Naive B cell (primary cell): ENCODE results near the gene MZF1. TPM values are rescaled to one million over a fixed set of nuclear protein-coding genes. Genes with fewer than 3 reads are reported as not detected.
A peak's percentile ranks its signal among the peaks of the same experiment; 100 is the strongest.
"Not testable (repeated sequence)": the region's sequence is repeated elsewhere in the genome, so short reads cannot be mapped to it uniquely, and the experiment has no call there.

Experiments used
- ATAC-seq, 2 donors: fragments of 150-1000 bp; cut with Tn5 transposase; 2 replicates each; pipeline ENCODE4 v1.10.0; 2021; ENCODE audit warnings: low read depth in 2 of 2, mild to moderate bottlenecking in 2 of 2, moderate library complexity in 2 of 2
- DNase-seq: peaks from one replicate; pipeline ENCODE4 v3.0.0; 2022
- H3K27ac Mint-ChIP-seq, 6 donors: one replicate each; pipeline ENCODE4 v1.8.0; 2020 to 2022; ENCODE audit warnings: mild to moderate bottlenecking in 6 of 6, mixed read lengths in 6 of 6, moderate library complexity in 5 of 6, inconsistent platforms in 2 of 6
- H3K27me3 Mint-ChIP-seq, 3 donors: one replicate each; pipeline ENCODE4 v1.8.0; 2021 to 2022; ENCODE audit warnings: mixed read lengths in 3 of 3, mild to moderate bottlenecking in 1 of 3
- H3K36me3 Mint-ChIP-seq, 2 donors: one replicate each; pipeline ENCODE4 v1.8.0; 2020 to 2022; ENCODE audit warnings: mixed read lengths in 2 of 2, inconsistent platforms in 1 of 2, mild to moderate bottlenecking in 1 of 2
- H3K4me1 Mint-ChIP-seq, 3 donors: one replicate each; pipeline ENCODE4 v1.8.0; 2020 to 2022; ENCODE audit warnings: mixed read lengths in 3 of 3, inconsistent platforms in 1 of 3, mild to moderate bottlenecking in 1 of 3, moderate library complexity in 1 of 3
- H3K4me3 Mint-ChIP-seq, 8 donors: one replicate each; pipeline ENCODE4 v1.8.0; 2020 to 2022; ENCODE audit warnings: mild to moderate bottlenecking in 8 of 8, mixed read lengths in 8 of 8, moderate library complexity in 8 of 8, inconsistent platforms in 2 of 8
- H3K9me3 Mint-ChIP-seq, 7 donors: one replicate each; pipeline ENCODE4 v1.8.0; 2020 to 2022; ENCODE audit warnings: mixed read lengths in 7 of 7, mild to moderate bottlenecking in 5 of 7, inconsistent platforms in 2 of 7, moderate library complexity in 1 of 7
- polyA plus RNA-seq, 6 donors: library from polyadenylated mRNA; unstranded; fragments of 300-500 nt; fragmentation: Illumina TruSeq; gene quantifications; one replicate each; pipeline ENCODE4 v1.2.3, GENCODE V29; 2021; ENCODE audit warnings: low read depth in 6 of 6

Gene MZF1
- polyA plus RNA-seq: 10 to 100 TPM in 2 of 6 donors, 1 to 10 TPM in 4; 6.6 to 14.8 (median 9.3) TPM

DNA sequence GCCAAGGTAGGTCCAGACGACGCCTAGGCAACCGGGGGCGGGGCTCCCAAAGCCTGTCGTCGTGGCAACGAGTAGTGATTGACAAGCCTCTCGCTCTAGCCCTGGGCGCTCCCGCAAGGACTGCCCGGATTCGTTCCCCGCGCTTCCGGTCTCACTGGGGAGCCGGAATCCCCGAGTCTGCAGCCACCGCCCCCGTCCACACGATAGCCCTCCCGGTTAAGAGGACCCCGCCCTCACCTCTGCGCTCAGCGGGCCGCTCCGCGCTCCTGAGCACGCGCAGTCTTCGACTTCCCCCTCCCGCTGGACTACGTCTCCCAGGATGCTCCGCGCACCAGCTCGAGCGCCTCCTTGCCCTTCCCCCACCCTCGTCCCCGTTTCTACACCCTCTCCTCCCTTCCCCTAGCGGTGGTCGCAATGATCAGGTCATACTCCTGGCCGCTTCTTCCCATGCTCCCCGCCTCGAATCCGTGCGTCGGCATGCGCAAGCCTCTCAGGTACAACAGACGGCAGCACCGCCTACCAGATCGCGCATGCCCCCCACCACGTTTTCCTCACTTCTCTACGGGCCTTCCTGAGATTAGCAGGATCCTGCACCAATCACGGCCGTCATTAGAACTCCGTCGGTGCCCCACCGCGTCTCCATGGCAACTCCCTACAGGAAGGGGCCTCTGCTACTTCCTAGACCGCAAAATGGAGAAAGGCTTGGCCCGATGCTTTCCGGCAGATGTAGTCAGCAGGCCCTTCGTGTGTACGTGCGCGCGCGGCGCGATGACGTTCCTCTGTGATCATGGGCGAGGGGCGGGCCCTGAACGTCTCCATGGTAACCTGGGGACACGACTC lies at the start of gene MZF1:
Gene MZF1 (minus strand): TSS at position 518 of the 840 bp plus-strand sequence. CDS start 1,946 bp downstream, outside the sequence.
- peaks cover 0 to 9% of the 10 kb centered on the region in 2 donors for H3K36me3 Mint-ChIP-seq
- DNase-seq (peak; percentile 100), ATAC-seq (peak; percentile 65 to 66)
- peak within 1 kb of the TSS; percentile 98 to 100 (median 100) for H3K27ac Mint-ChIP-seq
- peaks cover 0 to 9% (median 0%) of the 10 kb centered on the region in 7 donors for H3K9me3 Mint-ChIP-seq
- H3K27me3 Mint-ChIP-seq: no peaks in the 10 kb centered on the region
- peak within 1 kb of the TSS; percentile 85 to 100 (median 99) for H3K4me3 Mint-ChIP-seq
- peaks cover 45 to 57% (median 54%) of the 10 kb centered on the region in 3 donors for H3K4me1 Mint-ChIP-seq

DNA sequence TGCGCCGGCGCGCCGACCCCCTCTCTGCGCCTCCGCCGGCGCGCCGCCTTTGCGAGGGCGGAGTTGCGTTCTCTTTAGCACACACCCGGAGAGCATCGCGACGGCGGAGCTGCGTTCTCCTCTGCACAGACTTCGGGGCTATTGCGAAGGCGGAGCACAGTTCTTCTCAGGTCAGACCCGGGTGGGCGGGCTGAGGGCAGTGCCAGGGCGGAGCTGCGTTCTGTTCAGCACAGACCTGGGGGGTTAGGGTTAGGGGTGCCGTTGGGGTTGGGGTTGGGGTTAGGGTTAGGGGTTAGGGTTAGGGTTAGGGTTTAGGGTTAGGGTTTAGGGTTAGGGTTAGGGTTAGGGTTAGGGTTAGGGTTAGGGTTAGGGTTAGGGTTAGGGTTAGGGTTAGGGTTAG lies 34.1 kb upstream of the MZF1 start:
- not testable (repeated sequence) for DNase-seq, H3K27me3 Mint-ChIP-seq, H3K4me1 Mint-ChIP-seq, H3K4me3 Mint-ChIP-seq, H3K9me3 Mint-ChIP-seq, H3K27ac Mint-ChIP-seq, ATAC-seq, H3K36me3 Mint-ChIP-seq

DNA sequence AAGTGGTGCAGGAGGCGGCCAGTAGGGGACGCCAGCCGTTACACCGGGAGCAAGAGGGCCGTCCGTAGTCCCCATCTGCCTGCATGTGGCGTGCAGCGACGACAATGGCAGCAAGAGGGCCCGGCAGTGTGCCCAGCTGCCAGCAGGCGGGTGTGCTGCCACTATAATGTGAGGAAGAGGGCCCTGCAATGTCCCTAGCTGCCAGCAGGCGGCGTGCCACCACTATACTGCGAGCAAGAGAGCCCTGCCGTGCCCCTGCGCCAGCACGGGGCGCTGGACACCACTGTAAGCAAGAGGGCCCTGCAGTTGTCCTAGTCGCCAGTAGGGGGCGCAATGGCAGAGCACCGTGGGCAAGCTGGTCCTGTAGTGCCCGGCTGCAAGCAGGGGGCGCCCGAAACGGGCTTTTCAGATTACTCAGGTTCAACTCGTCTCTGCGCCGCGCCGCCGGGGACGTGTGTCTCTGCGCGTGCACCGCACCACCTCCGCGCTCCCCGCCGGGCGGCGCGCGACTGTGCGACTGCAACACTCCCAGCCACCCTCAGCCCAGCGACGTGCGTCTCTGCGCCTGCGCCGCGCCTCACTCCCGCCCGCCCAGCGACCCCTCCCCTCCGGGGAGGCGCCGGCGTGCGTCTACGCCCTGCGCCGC lies 33.2 kb upstream of the MZF1 start:
- H3K27ac Mint-ChIP-seq, H3K9me3 Mint-ChIP-seq, H3K4me1 Mint-ChIP-seq, DNase-seq, H3K36me3 Mint-ChIP-seq, H3K27me3 Mint-ChIP-seq, H3K4me3 Mint-ChIP-seq, ATAC-seq: not testable (repeated sequence)

DNA sequence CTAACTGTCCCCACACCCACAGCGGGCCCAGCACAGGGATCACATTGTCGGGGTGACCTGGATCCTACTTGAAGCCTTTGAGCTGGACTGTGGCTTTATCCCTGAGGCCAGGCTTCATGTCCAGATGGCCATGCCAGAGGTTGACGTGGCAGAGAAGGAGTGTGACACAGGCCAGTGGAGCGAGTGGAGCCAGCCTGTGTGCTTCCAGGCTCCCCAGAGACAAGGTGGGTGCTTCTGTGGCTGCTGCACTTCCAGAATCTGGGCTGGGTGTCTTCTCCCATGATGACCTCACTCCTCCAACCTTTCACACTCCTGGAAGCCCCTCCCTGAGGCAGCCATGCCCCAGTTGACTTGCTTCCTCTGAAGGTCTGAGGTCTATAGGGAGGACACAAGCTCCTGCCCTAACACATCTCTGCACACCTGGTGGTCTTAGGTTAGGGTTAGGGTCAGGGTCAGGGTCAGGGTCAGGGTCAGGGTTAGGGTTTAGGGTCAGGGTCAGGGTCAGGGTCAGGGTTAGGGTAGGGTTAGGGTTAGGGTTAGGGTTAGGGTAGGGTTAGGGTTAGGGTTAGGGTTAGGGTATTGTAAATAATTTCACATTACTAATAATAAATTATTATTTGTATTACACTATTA lies 13.1 kb upstream of the MZF1 start:
- H3K27me3 Mint-ChIP-seq: no peaks in the 10 kb centered on the region
- H3K36me3 Mint-ChIP-seq: peaks cover 8 to 12% of the 10 kb centered on the region in 2 donors
- H3K9me3 Mint-ChIP-seq: peaks cover 0 to 2% (median 0%) of the 10 kb centered on the region in 7 donors
- ATAC-seq (no peak), DNase-seq (no peak)
- no peak overlapping the region for H3K4me3 Mint-ChIP-seq
- H3K27ac Mint-ChIP-seq: no peak overlapping the region
- peaks cover 2 to 8% (median 3%) of the 10 kb centered on the region in 3 donors for H3K4me1 Mint-ChIP-seq

DNA sequence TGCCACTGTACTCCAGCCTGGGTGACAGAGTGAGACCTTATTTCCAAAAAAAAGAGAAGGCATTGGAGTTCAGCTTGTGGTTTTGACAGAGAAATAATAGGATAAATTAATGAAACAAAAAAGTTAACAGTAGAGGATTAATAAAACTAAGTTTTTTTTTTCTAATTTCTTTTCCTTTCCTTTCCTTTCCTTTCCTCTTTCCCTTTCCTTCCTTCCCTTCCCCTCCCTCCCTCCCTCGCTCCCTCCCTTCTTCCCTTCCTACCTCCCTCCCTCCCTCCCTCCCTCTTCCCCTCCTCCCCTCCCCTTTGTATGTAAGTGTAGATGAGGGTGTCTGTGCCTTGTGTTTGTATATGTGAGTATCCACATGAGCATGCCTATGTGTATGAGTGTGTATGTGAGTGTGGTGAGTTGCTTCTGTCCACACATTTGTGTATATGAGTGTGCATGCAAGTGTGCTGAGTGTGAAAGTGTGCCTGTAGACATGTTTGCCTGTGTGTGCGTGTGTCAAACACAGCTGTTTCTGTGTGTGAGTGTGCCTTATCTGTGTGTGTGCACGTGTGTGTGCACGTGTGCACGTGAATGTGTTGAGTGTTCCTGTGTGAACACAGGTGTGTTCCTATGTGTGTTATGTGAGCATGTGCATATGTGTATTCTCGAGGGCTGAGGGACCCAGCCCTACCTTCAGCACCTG lies 12.5 kb upstream of the MZF1 start:
- Mint-ChIP-seq H3K27me3 (no peaks in the 10 kb centered on the region), H3K27ac (no peak overlapping the region), H3K4me3 (no peak overlapping the region), H3K4me1 (peaks cover 6 to 15% (median 10%) of the 10 kb centered on the region in 3 donors), H3K9me3 (peaks cover 0 to 3% (median 0%) of the 10 kb centered on the region in 7 donors), H3K36me3 (peaks cover 10 to 15% of the 10 kb centered on the region in 2 donors)
- no peak for DNase-seq
- ATAC-seq: no peak

DNA sequence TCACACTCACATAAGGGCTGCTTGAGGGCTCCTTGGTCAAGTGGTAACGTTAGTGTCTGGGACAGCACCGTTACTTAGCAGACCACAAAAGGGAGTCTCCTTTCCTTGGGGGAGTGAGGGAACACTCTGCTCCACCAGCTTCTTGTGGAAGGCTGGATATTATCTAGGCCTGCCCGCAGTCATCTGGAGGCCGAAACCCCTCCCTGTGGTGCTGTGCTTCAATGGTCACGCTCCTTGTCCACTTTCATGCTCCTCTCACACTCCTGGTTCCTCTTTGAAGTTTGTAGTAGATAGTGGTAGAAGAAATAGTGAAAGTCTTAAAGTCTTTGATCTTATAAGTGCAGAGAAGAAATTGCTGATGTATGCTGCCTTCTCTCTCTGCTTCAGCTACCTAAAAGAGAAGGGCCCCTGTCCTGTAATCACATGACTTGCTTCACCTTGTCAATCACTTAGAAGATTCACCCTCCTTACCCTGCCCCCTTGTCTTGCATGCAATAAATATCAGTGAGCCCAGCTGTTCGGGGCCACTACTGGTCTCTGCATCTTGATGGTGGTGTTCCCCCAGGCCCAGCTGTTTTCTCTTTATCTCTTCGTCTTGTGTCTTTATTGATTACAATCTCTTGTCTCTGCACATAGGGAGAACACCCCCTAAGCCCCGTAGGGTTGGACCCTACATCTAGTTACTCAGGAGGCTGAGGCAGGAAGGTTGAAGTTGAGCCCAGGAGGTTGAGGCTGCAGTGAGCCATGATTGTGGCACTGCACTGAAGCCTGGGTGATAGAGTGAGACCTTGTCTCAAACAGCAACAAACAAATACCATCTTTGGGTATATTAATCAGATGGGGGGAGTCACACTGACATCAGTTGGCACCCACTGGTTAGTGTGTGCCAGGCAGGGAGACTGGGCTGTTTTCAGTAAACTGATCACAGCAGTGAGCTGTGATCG lies 11.6 kb upstream of the MZF1 start:
- no peaks in the 10 kb centered on the region for H3K27me3 Mint-ChIP-seq
- H3K9me3 Mint-ChIP-seq: peaks cover 0 to 3% (median 0%) of the 10 kb centered on the region in 7 donors
- no peak overlapping the region for H3K4me3 Mint-ChIP-seq
- ATAC-seq (no peak), DNase-seq (no peak)
- H3K27ac Mint-ChIP-seq: no peak overlapping the region
- H3K36me3 Mint-ChIP-seq: peaks cover 10 to 15% of the 10 kb centered on the region in 2 donors
- peaks cover 8 to 18% (median 14%) of the 10 kb centered on the region in 3 donors for H3K4me1 Mint-ChIP-seq

DNA sequence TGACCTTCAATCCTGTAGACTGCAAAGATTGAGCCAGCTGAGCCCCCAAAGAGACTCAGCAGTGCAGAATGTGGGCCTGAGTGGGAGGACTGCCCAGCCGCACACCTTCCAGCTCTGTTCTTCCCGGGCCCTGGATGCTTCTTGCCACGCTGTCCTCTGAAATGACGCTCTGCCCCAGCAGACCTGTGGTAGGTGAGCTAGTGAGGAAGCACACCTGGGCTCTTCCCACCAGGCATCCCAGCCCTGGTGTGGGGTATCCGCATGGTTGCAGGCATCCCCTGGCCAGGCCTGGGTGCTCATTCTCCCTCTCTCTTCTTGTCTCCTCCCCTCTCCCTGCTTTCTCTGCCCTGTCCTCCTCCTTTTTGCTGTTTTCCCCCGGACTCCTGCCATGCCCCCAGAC lies 9.8 kb upstream of the MZF1 start:
- peaks cover 0 to 3% (median 0%) of the 10 kb centered on the region in 7 donors for H3K9me3 Mint-ChIP-seq
- DNase-seq: no peak
- peaks cover 25 to 36% (median 32%) of the 10 kb centered on the region in 3 donors for H3K4me1 Mint-ChIP-seq
- H3K4me3 Mint-ChIP-seq: peak overlapping the region in 1 of 8 donors; percentile 15
- peak overlapping the region in 1 of 6 donors; percentile 42 for H3K27ac Mint-ChIP-seq
- no peak for ATAC-seq
- no peaks in the 10 kb centered on the region for H3K27me3 Mint-ChIP-seq
- H3K36me3 Mint-ChIP-seq: peaks cover 10 to 15% of the 10 kb centered on the region in 2 donors

DNA sequence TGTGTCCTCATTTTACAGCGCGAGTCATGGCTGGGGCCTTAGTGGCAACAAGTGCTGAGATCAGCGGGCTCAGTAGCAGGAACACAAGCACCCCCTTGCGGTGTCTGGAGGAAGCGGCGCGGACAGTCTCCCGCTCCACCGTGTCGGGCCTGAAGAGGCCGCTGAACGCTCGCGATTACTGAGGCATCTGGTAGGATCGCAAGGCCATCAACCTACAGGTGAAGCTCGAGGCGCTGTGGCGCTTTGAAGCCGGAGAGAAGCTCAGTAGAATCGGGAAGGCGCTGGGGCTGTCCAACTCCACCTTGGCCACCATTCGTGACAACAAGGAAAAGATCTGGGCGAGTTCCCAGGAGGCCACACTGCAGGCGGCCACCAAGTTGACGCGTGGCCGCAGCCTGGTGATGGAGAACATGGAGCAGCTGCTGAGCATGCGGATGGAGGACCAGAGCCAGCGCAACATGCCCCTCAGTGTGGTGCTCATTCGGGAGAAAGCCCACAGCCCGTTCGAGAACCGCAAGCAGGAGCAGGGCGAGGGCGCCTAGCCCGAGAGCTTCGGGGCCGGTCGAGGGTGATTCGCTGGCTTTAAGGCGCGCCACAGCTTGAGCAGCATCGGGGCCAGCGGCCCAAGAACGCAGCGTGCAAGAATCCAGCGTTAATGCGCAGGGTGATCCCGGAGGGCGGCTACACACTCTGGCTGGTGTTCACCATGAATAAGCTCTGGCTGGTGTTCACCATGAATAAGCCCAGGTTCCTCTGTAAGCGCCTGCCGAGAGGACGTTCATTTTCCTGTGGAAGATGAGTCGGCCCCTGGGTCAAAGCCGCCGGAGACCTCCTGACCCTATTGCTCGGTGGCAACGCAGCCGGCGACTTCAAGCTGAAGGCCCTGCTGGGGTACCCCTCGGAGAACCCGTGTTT lies 8.3 kb upstream of the MZF1 start:
- DNase-seq (peak; percentile 79), ATAC-seq (peak; percentile 95 to 96)
- Mint-ChIP-seq H3K36me3 (peaks cover 10 to 15% of the 10 kb centered on the region in 2 donors), H3K4me1 (peaks cover 30 to 44% (median 38%) of the 10 kb centered on the region in 3 donors), H3K4me3 (peak overlapping the region in 1 of 8 donors; percentile 70), H3K9me3 (peaks cover 0 to 3% (median 0%) of the 10 kb centered on the region in 7 donors), H3K27me3 (no peaks in the 10 kb centered on the region), H3K27ac (peak overlapping the region; percentile 66 to 93 (median 89))

DNA sequence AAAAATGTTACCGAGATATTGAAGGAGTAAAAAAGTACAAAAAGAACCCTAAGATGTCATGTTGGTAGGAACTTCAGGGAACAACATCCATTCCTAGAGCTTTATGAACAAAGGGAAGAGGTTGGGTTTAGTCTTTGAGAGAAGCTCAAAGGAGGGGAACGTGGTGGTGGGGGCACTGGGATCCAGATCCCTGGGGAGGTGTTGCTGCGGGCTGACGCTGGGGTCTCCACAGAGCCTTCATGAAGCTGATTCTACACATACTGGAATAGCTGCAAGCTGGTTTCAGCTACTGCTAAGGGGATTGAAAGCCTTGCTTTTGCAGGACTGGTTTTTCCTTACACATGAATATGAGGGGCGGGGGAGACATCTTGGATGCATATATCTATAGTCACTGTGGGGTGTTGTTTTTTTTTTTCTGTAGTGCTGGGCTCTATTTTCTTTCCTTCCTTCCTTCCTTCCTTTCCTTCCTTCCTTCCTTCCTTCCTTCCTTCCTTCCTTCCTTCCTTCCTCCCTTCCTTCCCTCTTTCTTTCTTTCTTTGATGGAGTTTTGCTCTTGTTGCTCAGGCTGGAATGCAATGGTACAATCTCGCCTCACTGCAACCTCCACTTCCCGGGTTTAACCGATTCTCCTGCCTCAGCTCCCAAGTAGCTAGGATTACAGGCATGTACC lies 6.5 kb upstream of the MZF1 start:
- peak overlapping the region in 1 of 8 donors; percentile 9 for H3K4me3 Mint-ChIP-seq

DNA sequence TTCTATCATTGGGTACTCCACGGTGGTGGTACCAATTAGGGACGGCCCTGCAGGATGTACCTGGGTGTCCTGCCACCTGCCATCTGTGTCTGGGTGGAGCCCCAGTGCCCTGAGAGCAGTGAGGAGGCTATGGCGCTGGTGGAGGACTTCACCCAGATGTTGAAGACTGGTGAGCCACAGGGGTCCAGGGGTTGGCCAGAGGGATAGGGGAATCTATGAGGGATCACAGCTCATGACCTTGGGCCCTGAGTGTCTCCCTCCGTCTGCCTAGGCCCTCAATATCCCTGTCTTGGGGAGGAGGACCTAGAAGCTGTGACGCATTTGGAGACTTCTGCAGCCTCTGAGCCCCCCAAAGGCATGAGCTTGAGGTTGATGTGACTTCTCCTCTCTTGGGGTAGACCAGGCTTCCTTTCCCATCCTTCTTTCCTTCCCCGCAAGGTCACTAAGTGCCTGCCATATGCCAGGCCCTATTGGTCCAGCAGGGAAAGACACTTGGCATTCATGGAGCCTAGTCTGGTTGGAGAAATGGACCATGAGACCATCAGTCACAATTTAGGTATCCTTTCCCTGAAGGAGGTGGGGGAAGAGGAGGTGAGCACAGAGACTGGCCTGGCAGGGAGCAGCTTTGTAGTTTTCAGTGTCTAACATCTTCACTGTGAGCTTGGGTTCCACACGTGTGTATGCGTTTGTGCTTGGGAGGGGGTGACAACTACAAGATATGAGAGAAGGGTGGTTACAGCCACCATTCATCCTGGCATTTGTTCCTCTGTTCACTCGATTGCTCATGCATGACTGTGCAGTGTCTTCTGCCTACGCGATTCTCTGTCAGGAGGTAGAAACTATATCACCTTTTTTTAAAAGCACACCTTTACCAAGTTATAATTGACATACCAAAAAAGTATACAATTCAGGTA lies 5.1 kb upstream of the MZF1 start:
- peaks cover 0 to 6% (median 0%) of the 10 kb centered on the region in 7 donors for H3K9me3 Mint-ChIP-seq
- H3K27me3 Mint-ChIP-seq: no peaks in the 10 kb centered on the region
- peaks cover 10 to 14% of the 10 kb centered on the region in 2 donors for H3K36me3 Mint-ChIP-seq
- no peak for ATAC-seq
- DNase-seq: no peak
- H3K27ac Mint-ChIP-seq: peak overlapping the region in 5 of 6 donors; percentile 27 to 86 (median 52)
- peaks cover 47 to 61% (median 59%) of the 10 kb centered on the region in 3 donors for H3K4me1 Mint-ChIP-seq
- peak overlapping the region in 5 of 8 donors; percentile 2 to 60 (median 29) for H3K4me3 Mint-ChIP-seq

More for the DNA sequence above, 6.5 kb upstream of the MZF1 start:
- ATAC-seq: no peak
- DNase-seq: no peak
- peaks cover 39 to 49% (median 48%) of the 10 kb centered on the region in 3 donors for H3K4me1 Mint-ChIP-seq
- no peaks in the 10 kb centered on the region for H3K27me3 Mint-ChIP-seq
- H3K27ac Mint-ChIP-seq: peak overlapping the region in 3 of 6 donors; percentile 4 to 20 (median 16)
- peaks cover 10 to 15% of the 10 kb centered on the region in 2 donors for H3K36me3 Mint-ChIP-seq
- H3K9me3 Mint-ChIP-seq: peaks cover 0 to 3% (median 0%) of the 10 kb centered on the region in 7 donors
